NCI-H187 (cell line): ENCODE data around the gene MOCOS.

Source experiments
- DNase-seq, 2 experiments: peaks; one replicate each; lab custom pipeline; 2025; lab: John Stamatoyannopoulos, UW

The MOCOS gene

DNA sequence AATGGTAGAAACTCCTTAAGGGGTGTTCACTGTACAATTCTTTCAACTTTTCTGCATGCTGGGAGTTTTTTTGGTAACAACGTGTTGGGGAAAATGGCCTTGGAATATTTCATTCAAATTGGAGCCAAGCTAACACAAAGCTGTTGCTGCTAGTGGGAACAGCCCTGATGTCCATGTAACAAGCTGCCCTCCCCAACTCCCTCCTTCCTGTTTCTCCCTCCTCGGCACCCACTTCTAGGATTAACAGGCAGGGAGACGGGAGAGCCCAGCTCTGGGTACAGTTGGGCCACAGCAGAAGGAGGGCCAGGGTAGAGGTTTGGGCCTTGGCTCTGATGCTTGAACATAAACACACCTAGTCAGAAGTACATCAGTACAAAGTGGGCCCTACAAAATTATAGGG lies 9.4 kb upstream of the MOCOS start:
- no peak for DNase-seq

DNA sequence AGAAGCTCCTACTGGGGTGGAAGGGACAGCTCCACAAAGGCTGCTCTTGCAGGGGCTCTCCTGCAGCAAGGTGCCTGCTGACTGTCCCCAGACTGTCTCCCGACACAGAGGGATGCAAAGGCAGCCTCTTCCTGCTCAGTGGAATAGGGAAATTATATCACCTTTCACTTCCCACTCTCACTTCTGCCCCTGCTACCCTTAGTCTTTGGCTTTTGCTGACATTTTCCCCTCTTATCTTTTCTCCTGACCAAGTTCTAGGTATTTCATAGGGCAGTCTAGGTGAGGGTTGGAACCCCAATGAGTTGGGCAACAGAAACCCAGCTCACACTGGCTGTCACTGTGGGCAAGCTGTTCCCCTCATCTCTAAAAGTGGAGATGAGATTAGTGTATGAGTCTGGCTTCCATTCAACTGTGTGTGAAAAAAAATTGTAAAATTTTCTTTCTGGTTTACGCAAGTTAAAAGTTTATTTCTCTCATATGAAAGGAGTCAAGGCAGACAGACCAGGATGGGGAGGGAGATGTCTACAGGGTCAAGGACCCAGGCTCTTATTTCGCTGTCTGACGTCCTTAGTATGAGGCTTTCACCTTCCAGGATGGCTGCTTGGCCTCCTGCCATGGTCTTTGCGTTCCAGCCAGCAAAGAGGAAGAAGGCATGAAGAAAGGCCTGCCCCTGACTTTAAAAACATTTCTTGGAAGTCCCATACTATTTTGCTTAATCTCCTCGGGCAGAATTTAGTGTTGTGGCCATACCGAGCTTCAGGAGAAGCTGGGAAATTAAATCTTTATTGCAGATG lies 7.5 kb upstream of the MOCOS start:
- DNase-seq = no peak

GRCh38 chr18:36181441-36181840 lies 5.9 kb upstream of the MOCOS start:
- no peak for DNase-seq

GRCh38 chr18:36181898-36182506 lies 5.3 kb upstream of the MOCOS start:
- DNase-seq = no peak

- no peak for DNase-seq
Observed at GRCh38 chr18:36183033-36183432, 4.3 kb upstream of the MOCOS start.

DNA sequence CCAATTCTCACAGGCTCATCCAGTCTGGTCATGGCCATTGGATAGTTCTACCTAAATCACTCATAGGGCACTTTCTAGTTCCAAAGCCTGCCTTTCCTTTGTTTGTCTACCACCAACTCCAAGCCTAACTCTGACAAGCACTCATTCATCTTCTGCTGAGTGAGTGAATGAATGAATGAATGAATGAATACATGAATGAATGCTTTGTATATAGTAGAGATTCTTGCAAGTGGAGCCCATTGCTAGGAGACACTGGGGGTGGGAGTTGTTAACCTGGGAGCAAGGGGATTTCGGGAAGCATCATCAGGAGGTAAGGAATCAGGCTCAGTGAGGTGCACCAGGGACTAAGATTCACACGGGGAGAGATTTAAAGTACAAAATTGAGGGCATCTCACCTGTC lies 3.3 kb upstream of the MOCOS start:
- no peak for DNase-seq

DNA sequence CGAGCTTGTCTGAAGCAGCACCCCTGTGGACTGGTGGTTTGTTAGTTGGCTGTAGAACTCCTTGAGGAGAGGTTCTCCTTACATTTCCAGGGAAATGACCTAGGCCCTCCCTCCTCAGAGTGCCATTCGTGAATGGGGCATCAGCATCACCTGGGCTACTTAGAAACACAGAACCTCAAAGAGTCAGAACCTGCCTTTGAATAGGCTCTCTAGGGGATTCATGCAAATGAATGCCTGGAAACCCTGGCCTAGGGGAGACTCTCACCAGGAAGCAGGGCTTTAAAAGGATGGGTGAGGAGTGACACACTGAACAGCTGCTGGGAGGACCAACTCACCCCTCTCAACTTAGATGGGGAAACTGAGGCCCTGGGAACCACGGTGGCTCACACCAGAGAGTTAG lies 2.1 kb upstream of the MOCOS start:
- DNase-seq = no peak

- no peak for DNase-seq
Observed at GRCh38 chr18:36185901-36186460, 1.3 kb upstream of the MOCOS start.

GRCh38 chr18:36186461-36187192 lies 670 bp upstream of the MOCOS start:
- no peak for DNase-seq

DNA sequence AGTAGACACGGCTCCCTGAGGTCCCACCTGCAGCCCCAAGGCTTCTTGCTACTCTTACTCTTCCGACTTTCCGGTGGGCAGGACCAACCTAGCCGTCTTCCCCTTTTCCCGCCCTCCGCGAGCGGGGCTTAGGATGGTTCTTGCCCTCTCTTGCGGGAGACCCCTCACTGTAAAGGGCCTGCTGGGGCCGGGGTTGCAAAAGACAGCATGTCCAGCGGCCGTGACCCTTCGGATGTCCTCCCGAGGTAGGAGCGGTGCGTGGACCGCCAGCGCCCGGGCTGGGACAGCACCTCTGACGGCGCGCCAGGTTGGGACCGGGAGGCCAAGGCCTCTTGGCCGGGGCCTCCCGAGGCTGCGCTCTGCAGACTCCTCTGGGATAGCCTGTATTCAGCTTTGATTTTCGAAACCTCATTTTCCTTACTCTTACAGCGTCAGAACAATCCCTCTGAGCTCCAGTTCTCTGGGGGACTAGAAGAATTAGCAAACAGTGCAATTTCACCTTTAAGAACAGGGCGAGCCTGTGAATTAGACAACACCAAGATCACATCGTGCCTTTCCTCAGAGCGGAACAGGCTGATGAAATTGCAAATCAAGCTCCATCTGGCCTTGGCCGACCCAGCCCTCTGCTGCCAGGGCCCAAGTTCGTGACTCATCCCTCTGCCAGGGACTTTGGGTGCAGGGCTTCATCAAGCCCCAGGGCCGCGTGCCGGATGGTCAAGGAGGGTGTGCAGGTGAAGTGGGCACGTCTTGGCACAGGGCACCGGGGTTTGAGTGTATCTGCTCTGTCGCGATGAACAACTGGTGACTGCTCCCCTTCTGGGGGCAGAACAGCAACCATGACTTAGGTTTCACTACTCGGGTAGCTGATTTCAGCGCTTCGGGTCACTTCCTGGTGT lies 777 bp downstream of the MOCOS start:
- DNase-seq = no peak

GRCh38 chr18:36188916-36189315 lies 1.6 kb downstream of the MOCOS start:
- no peak for DNase-seq

- DNase-seq = no peak
Observed at GRCh38 chr18:36189486-36189885, 2.2 kb downstream of the MOCOS start.

DNA sequence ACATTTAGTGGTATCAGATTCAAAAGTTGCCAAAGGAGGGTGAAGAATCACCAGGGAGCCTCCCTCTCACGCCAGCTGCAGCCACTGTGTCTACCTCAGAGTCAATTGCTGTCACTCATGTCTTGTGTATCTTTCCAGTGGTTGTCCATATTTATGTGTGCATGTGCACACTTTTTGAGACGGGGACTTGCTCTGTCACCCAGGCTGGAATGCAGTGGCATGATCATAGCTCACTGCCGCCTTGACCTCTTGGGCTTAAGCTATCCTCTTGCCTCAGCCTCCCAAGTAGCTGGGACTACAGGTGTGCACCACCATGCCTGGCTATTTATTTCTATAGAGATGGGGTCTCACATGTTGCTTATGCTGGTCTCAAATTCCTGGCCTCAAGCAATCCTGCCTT lies 4.0 kb downstream of the MOCOS start:
- DNase-seq = no peak

- DNase-seq = no peak
Observed at GRCh38 chr18:36191711-36192110, 4.4 kb downstream of the MOCOS start.

DNA sequence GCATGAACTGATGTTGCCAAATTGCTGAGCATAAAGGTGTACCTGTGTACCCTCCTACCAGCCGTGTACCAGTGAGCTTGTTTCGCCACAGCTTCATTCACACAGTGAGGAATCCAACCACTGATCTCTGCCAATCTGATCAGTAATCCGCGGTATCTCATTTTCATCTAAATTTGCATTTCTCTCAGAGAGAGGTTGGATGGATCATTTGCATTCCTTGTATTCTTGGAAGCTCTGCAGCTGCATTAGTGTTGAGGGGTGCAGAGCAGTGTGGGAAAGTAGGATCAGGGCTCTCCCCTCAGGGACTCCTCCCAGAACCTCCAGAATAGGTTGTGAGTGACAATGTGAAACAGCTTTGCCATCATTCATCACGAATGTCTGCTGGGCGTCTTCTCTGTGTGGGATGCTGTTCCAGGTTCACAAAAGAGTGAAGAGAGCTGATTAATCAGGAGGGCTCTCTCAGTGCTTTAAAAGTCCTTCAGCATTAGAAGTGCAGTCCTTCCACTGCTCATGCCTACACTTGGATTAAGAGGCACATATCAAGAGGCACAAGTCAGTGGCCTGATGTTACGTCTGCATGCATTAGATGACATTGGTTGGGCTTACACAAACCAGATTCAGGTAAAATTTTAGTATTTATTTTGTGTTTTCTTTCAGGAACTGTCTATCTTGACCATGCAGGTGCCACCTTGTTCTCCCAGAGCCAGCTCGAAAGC lies 7.5 kb downstream of the MOCOS start:
- no peak for DNase-seq

DNA sequence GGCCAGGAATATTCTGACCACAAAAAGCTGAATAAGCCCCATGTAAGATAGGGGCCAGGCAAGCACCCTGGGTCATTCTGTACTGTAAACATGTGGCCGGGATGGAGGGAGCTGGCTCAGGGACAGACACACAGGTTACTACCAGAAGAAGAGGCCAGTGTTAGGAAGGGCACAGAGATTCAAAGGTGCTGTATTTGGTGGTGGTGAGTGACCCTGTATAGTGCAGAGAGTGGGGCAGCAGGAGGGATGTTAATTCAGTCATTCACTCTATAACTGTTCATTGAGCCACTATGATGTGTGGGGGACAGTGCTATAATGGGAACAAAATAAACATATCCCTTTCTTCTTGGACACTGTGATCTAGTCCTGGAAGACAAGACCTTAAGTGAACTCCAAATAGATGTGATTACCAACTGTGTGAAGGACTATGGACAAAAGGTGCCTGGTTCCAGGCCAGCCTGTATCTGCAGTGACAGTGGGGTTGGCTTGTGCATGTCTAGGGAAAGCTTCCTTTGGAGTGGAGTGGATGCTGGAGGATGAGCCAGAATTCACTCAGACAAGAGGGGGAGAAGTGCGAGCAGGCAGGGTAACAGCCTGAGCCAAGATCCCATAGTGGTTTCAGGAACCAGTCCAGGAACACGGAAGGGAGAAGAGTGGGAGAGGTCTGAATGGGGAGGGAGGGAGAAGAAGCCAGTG lies 8.3 kb downstream of the MOCOS start:
- DNase-seq = no peak

GRCh38 chr18:36196238-36196995 lies 9.1 kb downstream of the MOCOS start:
- no peak for DNase-seq

DNA sequence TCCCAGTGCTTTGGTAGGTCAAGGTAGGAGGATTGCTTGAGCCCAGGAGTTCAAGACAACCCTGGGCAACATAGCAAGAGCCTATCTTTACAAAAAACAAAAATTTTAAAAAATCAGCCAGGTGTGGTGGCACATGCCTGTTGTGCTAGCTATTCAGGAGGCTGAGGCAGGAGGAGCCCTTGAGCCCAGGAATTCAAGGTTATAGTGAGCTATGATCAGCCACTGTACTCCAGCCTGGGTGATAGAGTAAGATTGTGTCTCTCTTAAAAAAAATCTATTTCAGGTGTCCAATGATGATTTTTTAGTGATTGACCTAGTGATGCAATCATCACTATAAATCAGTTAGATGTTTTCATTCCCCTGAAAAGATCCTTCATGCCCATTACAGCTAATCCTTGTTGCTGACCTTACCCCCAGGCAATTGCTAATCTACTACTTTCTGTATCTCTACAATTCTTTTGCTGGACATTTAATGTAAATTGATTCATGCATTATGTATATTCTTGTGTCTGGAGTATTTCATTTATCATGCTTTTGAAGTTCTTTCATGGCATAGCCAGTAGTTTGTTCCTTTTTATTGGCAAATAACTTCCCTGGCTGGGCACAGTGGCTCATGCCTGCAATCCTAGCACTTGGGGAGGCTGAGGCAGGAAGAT lies 10.3 kb downstream of the MOCOS start:
- no peak for DNase-seq

DNA sequence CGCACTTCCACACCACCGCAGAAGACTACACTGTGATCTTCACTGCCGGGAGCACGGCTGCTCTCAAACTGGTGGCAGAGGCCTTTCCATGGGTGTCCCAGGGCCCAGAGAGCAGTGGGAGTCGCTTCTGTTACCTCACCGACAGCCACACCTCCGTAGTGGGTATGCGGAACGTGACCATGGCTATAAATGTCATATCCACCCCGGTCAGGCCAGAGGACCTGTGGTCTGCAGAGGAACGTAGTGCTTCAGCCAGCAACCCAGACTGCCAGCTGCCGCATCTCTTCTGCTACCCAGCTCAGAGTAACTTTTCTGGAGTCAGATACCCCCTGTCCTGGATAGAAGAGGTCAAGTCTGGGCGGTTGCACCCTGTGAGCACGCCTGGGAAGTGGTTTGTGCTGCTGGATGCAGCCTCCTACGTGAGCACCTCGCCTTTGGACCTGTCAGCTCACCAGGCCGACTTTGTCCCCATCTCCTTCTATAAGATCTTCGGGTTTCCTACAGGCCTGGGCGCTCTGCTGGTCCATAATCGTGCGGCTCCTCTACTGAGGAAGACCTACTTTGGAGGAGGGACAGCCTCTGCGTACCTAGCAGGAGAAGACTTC lies 12.5 kb downstream of the MOCOS start:
- no peak for DNase-seq
